ENCODE data around the gene DLG2. TPM values are rescaled to one million over a fixed set of nuclear protein-coding genes. Genes with fewer than 3 reads are reported as not detected.

The DLG2 gene
- total and polyA plus RNA-seq, 7 donors = 0.60 to 25.8 (median 9.7) TPM; not detected in 1

DNA sequence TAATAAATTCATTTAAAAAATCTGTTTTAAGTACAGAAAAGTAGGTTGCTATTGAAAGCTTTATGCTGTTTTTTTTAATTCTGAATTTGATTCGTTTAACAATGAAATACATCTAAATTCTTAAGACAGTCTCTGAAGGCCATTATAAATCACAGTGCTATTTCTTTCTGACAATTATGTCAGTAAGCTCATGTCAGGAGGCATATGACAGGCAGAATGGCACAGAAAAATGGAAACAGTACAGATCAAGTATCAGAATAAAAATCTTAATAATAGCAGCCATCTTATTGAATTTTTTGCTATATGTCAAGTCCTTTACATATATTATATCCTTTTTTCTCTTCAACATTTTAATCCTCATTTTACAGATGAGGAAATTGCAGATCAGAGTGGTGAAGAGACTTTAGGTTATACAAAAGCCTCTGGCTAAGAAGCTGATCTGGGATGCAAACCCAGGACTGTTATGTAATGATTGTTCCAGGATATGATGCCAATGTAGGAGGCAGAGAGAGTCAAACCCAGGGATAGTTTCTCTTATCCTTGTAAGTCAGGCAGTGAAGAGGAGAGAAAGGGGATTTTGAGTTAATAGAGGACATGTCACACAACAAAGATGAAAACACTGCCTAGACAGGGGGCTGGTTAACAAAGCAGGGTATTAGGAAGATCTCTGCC lies 2057.9 kb downstream of the DLG2 start:
- Histone ChIP-seq H3K4me1 (no peaks in the 10 kb centered on the region), H3K4me3 (no peak overlapping the region), H3K9me3 (no peaks in the 10 kb centered on the region), H3K27me3 (no peaks in the 10 kb centered on the region), H3K36me3 (no peaks in the 10 kb centered on the region), H3K27ac (no peak overlapping the region)
- WGBS, 2 donors = 67 to 84% methylated on average over 1 of the region's 1 CpG
- intact Hi-C loops (cut with DNase I) = no loop called here
- TF ChIP-seq, protein P1, sequence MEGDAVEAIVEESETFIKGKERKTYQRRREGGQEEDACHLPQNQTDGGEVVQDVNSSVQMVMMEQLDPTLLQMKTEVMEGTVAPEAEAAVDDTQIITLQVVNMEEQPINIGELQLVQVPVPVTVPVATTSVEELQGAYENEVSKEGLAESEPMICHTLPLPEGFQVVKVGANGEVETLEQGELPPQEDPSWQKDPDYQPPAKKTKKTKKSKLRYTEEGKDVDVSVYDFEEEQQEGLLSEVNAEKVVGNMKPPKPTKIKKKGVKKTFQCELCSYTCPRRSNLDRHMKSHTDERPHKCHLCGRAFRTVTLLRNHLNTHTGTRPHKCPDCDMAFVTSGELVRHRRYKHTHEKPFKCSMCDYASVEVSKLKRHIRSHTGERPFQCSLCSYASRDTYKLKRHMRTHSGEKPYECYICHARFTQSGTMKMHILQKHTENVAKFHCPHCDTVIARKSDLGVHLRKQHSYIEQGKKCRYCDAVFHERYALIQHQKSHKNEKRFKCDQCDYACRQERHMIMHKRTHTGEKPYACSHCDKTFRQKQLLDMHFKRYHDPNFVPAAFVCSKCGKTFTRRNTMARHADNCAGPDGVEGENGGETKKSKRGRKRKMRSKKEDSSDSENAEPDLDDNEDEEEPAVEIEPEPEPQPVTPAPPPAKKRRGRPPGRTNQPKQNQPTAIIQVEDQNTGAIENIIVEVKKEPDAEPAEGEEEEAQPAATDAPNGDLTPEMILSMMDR (IDR thresholded peaks at IDR 0.05) = no peak
- TF ChIP-seq POLR2AphosphoS5 (IDR thresholded peaks at IDR 0.05) (no peak), EP300 (IDR thresholded peaks at IDR 0.05) (no peak)
- DNase-seq = no peak

DNA sequence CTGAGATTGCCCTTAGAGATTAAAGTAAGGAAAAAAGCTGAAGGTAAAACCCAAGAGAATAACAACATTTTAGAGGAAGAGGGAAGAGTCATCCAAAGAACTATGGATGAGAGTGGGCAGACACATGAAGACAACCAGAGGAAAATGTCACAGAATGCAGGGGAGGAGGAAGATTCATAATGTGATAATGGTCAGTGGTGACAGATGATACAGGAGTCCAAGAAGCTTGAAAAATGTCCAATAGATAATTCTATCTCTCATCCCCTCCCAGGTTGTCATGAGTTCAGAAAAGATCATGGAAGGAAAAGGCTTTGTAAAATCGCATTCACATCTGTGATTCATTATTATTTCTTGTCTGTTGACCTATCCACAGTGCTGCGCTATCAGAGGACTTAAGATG lies 2058.6 kb downstream of the DLG2 start:
- no peak overlapping the region for H3K27ac ChIP-seq
- H3K4me1 ChIP-seq = no peaks in the 10 kb centered on the region
- intact Hi-C loops (cut with DNase I) = no loop called here
- H3K9me3 ChIP-seq = no peaks in the 10 kb centered on the region
- no peaks in the 10 kb centered on the region for H3K27me3 ChIP-seq
- no peak for TF ChIP-seq EP300 (IDR thresholded peaks at IDR 0.05)
- TF ChIP-seq, protein P1 (IDR thresholded peaks at IDR 0.05) = no peak
- no peak for TF ChIP-seq POLR2A (IDR thresholded peaks at IDR 0.05)
- no peak for TF ChIP-seq POLR2AphosphoS5 (IDR thresholded peaks at IDR 0.05)
- H3K4me3 ChIP-seq = no peak overlapping the region
- DNase-seq = no peak
- WGBS, 2 donors = 90 to 94% methylated on average over 2 of the region's 2 CpGs
- H3K36me3 ChIP-seq = no peaks in the 10 kb centered on the region

DNA sequence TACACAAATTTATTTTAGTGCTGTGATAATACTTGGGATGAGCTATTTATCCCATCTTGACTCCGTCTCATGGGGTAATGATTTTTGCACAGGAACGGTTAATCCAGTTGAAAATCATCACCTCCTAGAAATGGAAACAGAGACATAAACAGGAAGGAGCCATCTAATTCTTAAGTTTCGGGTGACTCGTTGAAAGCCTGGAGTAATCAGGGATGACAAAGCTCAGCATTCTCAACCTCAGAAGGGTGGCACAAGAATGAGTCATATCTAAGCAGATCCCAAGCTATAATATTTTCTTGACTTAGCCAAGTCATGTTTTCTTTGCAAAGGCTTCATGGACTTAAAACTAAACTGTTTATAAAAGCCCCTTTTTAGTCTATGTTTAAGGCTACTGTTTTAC lies 2060.2 kb downstream of the DLG2 start:
- Histone ChIP-seq H3K4me1 (no peaks in the 10 kb centered on the region), H3K36me3 (no peaks in the 10 kb centered on the region), H3K9me3 (no peaks in the 10 kb centered on the region), H3K27me3 (no peaks in the 10 kb centered on the region), H3K4me3 (no peak overlapping the region), H3K27ac (no peak overlapping the region)
- intact Hi-C loops (cut with DNase I) = no loop called here
- no peak for DNase-seq
- TF ChIP-seq POLR2AphosphoS5 (IDR thresholded peaks at IDR 0.05) = no peak
- TF ChIP-seq, protein P1 (IDR thresholded peaks at IDR 0.05) = no peak
- no peak for TF ChIP-seq EP300 (IDR thresholded peaks at IDR 0.05)
- TF ChIP-seq POLR2A (IDR thresholded peaks at IDR 0.05) = no peak
- WGBS, 2 donors = 73% methylated on average over 4 of the region's 4 CpGs

DNA sequence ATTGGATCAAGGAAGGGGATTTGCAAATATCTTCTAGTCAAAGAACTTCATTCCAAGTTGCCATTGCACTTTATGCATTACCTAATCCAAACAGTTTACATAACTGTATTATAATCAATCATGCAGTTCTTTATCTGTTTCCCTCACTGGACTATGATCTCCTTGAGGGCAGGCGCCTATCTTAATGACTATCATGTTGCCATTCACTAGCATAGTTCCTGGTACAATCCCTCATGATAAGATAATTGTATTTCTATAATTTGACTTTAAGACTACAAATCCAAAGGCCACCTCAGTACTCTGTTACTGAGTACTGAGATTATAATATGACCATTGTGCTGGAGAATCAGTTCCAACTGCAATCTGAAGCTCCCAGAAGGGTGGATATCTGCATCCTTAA lies 2062.3 kb downstream of the DLG2 start:
- no peak overlapping the region for H3K4me3 ChIP-seq
- intact Hi-C loops (cut with DNase I) = no loop called here
- no peaks in the 10 kb centered on the region for H3K9me3 ChIP-seq
- no peak for DNase-seq
- H3K27me3 ChIP-seq = no peaks in the 10 kb centered on the region
- no peaks in the 10 kb centered on the region for H3K36me3 ChIP-seq
- TF ChIP-seq, protein P1 (IDR thresholded peaks at IDR 0.05) = no peak
- TF ChIP-seq EP300 (IDR thresholded peaks at IDR 0.05) (no peak), POLR2A (IDR thresholded peaks at IDR 0.05) (no peak), POLR2AphosphoS5 (IDR thresholded peaks at IDR 0.05) (no peak)
- H3K27ac ChIP-seq = no peak overlapping the region
- H3K4me1 ChIP-seq = no peaks in the 10 kb centered on the region
- 62 to 84% methylated on average over 1 of the region's 1 CpG for WGBS, 2 donors

DNA sequence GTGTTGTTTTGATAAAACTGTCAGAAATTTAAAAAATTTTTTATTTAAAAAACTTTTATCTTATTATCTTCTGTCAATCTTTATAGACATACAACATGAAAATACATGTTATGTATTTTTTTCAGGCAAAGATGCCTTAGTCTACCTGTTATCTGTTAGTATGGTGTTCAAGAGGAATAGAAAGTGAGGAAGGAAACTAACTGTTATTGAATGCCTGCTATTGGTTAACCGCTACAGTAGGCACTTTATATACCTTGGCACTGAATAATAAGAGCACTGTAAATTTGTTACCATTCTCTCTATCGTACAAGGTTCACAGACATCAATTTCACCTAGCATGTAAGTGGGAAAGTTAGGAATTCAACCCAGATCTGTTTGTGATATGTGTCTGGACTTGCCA lies 2068.9 kb downstream of the DLG2 start:
- Histone ChIP-seq H3K4me3 (no peak overlapping the region), H3K27me3 (no peaks in the 10 kb centered on the region)
- WGBS, 2 donors = 78 to 79% methylated on average over 2 of the region's 2 CpGs

More for the DNA sequence above, 2068.9 kb downstream of the DLG2 start:
- Histone ChIP-seq H3K27ac (no peak overlapping the region), H3K36me3 (no peaks in the 10 kb centered on the region), H3K4me1 (no peaks in the 10 kb centered on the region), H3K9me3 (no peaks in the 10 kb centered on the region)
- TF ChIP-seq, protein P1 (IDR thresholded peaks at IDR 0.05) = no peak
- no peak for TF ChIP-seq POLR2AphosphoS5 (IDR thresholded peaks at IDR 0.05)
- no peak for TF ChIP-seq POLR2A (IDR thresholded peaks at IDR 0.05)
- no peak for TF ChIP-seq EP300 (IDR thresholded peaks at IDR 0.05)
- DNase-seq = no peak
- intact Hi-C loops (cut with DNase I) = no loop called here

Measured in sigmoid colon (tissue), 7 donors.